Stimulated activated CD8-positive, alpha-beta memory T cell treated with anti-CD3 and anti-CD28 coated beads, Interleukin-4, amount 100 ng/mL, for 4 hours (primary cell): ENCODE measurements around the gene SIPA1L3.
"Not testable (repeated sequence)": the region's sequence is repeated elsewhere in the genome, so short reads cannot be mapped to it uniquely, and the experiment has no call there.

Source experiments
- DNase-seq, 2 donors: peaks; one replicate each; pipeline ENCODE4 v3.0.0-alpha.2; 2020; ENCODE audit warnings: low read depth in 2 of 2, low spot score in 1 of 2

Gene SIPA1L3

GRCh38 chr19:37914908-37915307, 7.9 kb downstream of the SIPA1L3 start:
- no peak for DNase-seq

DNA sequence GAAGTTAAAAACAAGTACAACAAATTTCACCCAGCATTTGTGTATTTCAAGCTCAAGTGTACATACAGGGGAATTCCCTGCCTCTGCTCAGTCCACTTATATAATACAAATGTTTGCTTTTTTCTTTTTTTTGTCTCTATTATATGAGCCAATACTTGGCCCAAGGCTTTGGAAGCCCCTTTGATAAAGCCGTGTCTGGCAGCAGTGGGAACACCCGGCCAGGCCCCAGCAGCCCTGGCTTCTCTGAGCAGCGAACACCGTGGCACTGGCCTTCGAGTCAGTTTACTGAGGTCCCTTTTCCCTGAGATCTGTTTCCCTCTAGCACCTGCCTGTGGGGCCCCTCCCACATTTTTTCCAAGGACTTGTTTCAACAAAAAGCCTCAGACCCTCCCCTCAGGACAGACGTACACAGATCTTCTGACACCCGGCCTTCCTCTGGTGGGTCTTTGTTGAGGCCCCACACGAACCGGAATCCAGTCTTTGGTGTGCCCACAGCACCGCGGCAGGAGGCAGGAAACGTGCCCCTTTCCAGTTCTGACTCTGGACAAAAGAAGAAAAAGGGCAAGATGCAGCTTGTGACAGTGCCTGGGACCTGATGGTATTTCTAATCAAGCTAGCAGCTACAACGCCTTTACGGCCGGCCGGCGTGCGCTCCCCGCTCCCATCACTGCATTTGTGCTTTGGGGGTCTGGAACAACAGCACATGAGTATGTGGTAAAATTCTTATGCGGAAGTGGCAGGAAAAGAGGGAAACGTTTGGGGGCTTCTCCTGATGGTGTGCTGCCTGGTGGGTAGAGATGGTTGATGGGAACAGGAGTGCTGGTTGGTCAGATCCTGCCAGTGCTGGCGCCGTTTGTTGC, 13.8 kb downstream of the SIPA1L3 start:
- no peak for DNase-seq

DNA sequence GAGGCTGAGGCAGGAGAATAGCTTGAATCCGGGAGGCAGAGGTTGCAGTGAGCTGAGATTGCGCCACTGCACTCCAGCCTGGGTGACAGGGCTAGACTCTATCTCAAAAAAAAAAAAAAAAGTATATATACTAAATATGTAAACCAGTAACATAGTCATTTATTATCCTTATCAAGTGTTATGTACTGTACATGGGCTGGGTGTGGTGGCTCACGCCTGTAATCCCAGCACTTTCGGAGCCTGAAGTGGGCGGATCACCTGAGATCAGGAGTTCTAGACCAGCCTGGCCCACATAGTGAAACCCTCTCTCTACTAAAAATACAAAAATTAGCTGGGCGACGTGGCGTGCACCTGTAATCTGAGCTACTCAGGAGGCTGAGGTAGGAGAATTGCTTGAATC, 17.6 kb downstream of the SIPA1L3 start:
- DNase-seq: not testable (repeated sequence)

- DNase-seq: no peak
Measured at GRCh38 chr19:37925212-37925611, 18.2 kb downstream of the SIPA1L3 start.

GRCh38 chr19:37926255-37926654, 19.2 kb downstream of the SIPA1L3 start:
- DNase-seq: no peak

- DNase-seq: no peak
Measured at GRCh38 chr19:37926711-37927110, 19.7 kb downstream of the SIPA1L3 start.

- DNase-seq: no peak
Measured at GRCh38 chr19:37928527-37929286, 21.7 kb downstream of the SIPA1L3 start.

GRCh38 chr19:37929355-37929923, 22.4 kb downstream of the SIPA1L3 start:
- no peak for DNase-seq

DNA sequence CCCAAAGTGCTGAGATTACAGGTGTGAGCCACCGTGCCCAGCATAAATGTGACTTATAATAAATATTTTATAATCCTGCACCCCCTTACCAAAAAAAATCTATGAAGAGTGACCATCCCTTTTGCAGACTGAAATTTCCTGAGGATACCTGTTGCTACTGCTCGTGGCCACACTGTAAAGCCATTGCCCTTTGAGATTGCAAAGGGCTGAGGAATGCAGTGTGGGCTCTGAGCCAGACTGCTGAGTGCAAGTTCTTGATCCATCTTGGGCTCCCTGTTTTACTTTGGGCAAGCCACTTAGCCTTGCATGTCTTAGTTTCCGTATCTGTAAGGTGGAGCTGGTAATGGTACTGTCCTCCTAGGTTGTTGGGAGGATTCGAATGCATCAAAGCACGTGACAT, 23.4 kb downstream of the SIPA1L3 start:
- no peak for DNase-seq

DNA sequence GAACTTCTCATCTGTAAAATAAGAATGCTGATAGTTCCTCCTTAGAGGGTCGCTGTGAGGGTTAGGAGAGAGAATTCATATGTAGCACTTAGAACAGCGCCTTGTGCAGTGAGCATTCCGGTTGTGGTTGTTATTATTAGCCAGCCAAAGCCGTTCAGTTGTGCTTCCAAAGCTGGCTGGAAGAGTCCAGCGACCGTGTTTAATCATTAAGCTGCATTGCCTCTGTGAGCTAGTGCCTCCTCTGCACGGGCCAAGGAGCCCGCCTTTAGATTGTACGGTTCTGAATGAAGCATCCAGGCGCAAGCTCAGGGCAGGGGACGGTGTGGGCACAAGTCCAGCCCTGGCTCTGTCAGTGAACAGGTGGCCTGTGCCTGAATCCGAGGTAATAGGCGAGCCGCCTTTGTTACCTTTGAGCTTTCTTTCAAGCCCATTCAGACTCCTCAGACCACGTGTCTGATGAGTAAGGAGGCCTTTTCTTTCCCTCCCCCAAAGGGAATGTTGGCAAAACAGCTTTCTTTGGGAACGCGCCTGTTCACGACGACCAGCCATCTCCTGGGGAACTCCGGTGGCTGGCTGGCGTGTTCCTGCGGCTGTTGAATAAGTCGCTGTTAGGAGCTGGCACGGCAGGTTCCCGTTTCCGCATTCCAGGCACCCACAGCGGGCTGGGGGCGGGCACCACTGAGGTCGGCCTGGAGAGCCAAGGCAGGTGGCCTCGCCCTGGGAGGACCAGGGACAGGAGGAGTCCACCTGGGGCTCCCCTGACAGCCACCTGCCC, 25.1 kb downstream of the SIPA1L3 start:
- no peak for DNase-seq

GRCh38 chr19:37932985-37933936, 26.3 kb downstream of the SIPA1L3 start:
- DNase-seq: no peak

DNA sequence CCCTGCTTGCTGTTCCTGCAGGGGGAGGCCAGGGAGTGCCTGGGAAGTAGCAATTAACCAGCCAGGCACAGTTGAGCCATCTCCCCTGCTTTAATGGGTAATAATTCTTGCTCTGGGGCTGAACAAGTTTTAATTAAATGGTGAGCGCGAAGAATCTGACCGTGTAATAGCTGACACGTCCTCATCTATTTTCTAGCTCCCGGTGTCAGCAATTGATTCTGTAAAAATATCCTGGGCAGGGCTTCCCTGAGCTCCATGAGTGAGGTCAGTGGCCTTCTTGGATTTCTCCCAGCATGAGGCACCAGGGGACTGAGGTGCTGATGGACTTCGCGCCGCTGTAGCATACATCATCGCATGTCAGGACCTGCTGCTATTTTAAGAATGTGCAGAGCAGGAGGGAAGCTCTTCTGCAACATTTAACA, 26.9 kb downstream of the SIPA1L3 start:
- DNase-seq: no peak

DNA sequence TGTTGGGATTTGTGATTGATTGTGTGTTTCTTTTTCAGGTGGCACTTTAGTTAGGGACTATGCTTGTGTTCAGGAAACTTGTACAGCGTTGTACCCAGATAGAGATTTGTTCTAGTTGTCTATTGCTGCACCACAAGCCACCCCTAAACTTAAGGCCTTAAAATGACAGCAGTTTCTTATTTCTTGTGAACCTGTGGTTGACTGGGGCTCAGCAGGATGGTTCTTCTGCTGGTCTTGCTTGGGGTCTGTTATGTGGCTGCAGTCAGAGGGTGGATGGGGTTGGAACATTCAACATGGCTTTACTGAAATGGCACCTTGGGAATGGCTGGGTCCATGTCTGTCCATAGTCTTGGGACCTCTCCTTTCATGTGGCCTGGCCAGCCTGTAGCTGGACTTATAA, 28.3 kb downstream of the SIPA1L3 start:
- DNase-seq: no peak

DNA sequence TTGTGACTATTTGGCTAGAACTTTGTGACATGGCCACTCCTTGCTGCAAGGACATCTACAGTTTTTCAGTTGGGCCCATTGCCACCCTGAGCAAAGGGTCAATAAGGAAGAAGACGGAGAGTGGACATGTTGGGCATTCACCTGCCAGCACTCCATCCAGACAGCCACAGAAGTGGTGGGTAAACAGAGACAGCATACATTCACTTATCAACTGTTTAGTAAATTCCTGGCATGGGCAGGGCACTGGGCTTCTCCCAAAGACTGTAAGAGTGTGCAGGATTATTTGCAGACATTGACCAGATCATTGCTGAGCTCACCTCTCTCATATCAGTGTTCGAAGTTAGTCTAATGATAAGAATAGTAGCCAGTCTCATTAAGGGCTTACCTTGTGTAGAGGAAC, 29.2 kb downstream of the SIPA1L3 start:
- DNase-seq: no peak

DNA sequence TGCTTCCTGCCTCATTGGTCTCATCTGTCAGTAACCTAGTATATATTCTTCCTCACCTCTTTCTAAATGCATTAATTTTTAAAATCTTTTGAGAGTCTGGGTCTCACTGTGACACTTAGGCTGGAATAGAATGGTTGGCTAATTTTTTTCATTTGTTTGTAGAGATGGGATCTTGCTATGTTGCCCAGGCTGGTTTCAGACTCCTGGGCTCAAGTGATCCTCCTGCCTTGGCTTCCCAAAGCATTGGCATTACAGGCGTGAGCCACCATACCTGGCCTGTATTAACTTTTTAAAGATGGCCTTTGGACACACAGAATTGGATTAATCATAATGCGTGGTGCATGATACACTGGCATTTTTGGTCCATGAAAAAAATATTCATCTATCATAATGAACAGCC, 29.9 kb downstream of the SIPA1L3 start:
- DNase-seq: no peak

GRCh38 chr19:37938353-37938752, 31.3 kb downstream of the SIPA1L3 start:
- no peak for DNase-seq

DNA sequence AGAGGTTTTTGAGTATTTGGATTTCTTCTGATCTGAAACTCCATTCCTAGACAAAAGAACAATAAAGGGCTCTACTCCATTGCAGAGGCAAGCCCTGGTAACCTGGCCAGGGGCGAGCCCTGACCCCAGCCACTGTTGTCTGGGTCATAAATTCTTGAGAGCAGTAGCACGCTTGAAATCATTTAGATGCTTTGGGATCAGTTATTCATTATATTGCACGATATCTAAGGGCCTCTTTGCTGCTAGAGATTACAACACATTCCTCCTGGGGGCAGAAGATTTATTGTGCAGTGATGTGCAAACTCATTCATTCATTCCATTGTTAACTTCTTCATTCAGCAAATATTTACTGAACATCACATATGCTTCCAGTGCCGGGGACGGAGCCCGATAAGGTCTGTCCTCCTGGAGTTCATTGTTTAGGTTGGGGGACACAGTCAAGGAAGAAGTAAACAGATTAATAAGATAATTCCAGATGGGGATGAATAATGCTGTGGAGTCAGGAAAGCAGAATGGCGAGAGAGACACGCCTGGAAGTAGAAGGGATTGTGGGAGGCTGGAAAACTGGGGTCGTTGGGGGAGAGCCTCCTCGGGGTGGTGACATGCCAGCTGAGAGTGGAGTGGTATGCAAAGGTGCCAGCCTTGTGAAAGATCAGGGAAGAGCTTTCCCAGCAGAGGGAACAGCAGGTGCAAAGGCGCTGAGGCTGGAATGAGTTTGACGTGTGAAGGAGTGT, 34.9 kb downstream of the SIPA1L3 start:
- DNase-seq: no peak

- no peak for DNase-seq
Measured at GRCh38 chr19:37942516-37942902, 35.5 kb downstream of the SIPA1L3 start.

DNA sequence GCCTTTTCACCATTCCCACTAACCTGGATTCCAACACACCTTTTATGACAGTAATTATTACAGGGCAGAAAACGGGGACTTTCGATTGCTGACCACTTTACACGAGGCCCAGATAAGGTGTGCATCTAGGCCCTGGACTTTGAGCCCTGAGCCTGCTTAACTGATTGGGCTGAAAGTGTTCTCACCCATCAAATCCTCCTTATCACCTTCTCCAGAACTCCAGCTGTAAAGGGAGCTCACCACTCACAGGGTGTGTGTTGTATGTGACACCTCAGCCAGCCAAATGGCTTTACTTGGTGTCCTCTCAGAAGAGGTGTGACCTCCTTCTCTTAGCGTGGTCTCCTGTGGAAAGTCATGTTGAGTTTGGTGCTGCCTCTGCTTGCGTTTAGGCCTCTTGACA, 36.5 kb downstream of the SIPA1L3 start:
- DNase-seq: no peak

GRCh38 chr19:37946132-37946531, 39.1 kb downstream of the SIPA1L3 start:
- no peak for DNase-seq
